C4-2B (cell line): ENCODE data around the gene CTDSP2.
"Not testable (repeated sequence)": the region's sequence is repeated elsewhere in the genome, so short reads cannot be mapped to it uniquely, and the experiment has no call there.

Experiments used
- H3K27ac ChIP-seq: fragments of 450-650 bp; 2 replicates; pipeline ENCODE4 v1.5.1; 2017
- CTCF ChIP-seq: fragments of 450-650 bp; conservative IDR thresholded peaks from 2 replicates; pipeline ENCODE4 v1.5.1; 2017; ENCODE audit warnings: mild to moderate bottlenecking
- ZFX ChIP-seq: fragments of 450-650 bp; IDR thresholded peaks from 2 replicates; pipeline ENCODE4 v1.6.1; 2017

Gene CTDSP2

DNA sequence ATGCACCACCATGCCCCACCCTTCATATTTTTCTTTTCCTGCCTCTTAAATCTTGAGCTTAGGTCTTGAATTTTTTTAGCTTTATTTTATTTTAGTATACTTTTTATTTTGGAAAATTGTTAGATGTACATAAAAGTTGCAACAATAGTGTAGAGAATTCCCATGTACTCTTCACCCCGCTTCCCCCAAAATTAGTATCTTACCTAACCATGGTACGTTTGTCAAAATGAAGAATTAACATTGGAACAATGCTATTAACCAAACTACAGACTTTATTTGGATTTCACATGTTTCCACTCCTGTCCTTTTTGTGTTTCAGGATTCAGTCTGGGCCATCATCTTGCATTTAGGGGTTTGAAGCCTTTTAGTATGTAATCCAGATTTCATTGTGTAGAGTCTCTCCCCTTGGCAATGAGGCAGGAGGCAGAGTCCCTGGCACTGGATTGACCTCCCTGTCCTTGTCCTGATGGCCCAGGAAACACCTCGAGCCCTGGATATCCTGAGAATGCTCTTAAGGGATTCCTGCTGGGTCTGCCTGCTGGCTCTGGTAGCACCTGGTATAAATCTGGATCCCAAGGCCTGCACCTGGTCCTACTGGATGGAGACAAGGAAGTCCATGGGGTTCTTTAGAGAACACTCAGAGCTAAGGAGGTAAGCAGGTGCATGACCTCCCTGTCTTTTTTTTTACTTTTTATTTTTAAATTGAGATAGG lies 19.9 kb upstream of the CTDSP2 start:
- TF ChIP-seq ZFX (no peak), CTCF (no peak)
- no peak overlapping the region for H3K27ac ChIP-seq

- TF ChIP-seq ZFX (peak; percentile 38; the same call in 1 of the 2 replicates), CTCF (no peak)
Measured at GRCh38 chr12:57865084-57865751, 18.7 kb upstream of the CTDSP2 start.

DNA sequence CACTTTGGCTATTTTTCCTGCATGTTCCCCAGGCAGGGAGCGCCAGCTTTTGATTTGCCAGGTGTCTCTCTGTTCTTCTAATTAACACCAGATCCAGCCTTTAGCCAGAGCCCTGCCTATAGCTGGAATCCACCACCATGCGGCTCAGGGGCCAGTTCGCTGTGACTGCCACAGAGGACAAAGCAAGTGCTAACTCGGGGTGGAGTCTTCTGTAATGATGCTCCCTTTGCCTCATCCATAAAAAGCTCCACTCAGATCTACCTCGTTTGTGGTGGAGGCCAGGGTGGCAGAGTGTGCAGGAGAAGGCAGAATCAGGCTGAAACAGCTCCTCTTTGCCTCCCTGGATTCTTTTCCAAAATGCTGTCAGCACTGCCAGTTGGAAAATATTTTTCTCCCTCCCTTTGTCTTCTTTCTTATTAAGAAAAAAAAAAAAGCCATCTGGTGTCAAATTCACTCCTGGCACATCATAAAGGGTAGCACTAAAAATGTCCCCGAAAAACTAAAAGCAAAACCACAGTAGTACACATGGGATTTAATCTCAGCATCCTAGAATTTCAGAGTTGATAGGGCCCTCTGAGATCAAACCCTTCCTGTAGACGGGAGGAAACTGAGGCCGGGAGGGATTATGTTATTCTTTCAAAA lies 18.0 kb upstream of the CTDSP2 start:
- H3K27ac ChIP-seq = no peak overlapping the region; the same call in 1 of the 2 replicates
- TF ChIP-seq CTCF = no peak
- no peak for TF ChIP-seq ZFX

More at GRCh38 chr12:57865084-57865751, 18.7 kb upstream of the CTDSP2 start:
- H3K27ac ChIP-seq = peak overlapping the region; percentile 35

GRCh38 chr12:57863676-57864075 lies 17.1 kb upstream of the CTDSP2 start:
- TF ChIP-seq ZFX (no peak), CTCF (no peak)
- H3K27ac ChIP-seq = no peak overlapping the region

GRCh38 chr12:57861967-57862366 lies 15.4 kb upstream of the CTDSP2 start:
- H3K27ac ChIP-seq = no peak overlapping the region
- TF ChIP-seq CTCF (no peak), ZFX (no peak)

DNA sequence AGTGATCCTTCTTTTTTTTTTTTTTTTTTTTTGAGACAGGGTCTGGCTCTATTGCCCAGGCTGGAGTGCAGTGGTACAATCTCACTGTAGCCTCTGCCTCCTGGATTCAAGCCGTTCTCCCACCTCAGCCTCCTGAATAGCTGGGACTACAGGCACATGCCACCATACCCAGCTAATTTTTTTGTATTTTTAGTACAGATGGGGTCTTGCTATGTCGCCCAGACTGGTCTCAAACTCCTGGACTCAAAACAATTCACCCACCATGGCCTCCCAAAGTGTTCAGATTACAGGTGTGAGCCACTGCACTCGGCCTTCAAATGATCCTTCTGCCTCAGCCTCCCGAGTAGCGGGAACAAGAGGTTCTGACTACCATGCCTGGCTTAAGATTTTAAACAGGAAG lies 14.4 kb upstream of the CTDSP2 start:
- not testable (repeated sequence) for H3K27ac ChIP-seq

- H3K27ac ChIP-seq = no peak overlapping the region
- TF ChIP-seq ZFX = no peak
- no peak for TF ChIP-seq CTCF
Measured at GRCh38 chr12:57859121-57859520, 12.6 kb upstream of the CTDSP2 start.

DNA sequence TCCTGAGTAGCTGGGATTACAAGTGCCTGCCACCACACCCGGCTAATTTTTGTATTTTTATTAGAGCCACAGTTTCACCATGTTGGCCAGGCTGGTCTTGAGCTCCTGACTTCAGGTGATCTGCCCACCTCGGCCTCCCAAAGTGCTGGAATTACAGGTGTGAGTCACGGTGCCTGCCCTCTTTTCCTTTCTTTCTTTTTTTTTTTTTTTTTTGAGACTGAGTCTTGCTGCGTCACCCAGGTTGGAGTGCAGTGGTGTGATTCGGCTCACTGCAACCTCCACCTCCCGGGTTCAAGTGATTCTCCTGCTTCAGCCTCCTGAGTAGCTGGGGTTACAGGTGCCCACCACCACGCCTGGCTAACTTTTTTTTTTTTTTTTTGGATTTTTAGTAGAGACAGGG lies 11.6 kb upstream of the CTDSP2 start:
- H3K27ac ChIP-seq = not testable (repeated sequence)
